ENCODE data around the gene MRPL54. TPM values are rescaled to one million over a fixed set of nuclear protein-coding genes. Genes with fewer than 3 reads are reported as not detected.
"Not testable (repeated sequence)": the region's sequence is repeated elsewhere in the genome, so short reads cannot be mapped to it uniquely, and the experiment has no call there.

The MRPL54 gene
- total and polyA plus RNA-seq, 2 experiments from 2014 or later: 57.9 to 73.0 TPM

DNA sequence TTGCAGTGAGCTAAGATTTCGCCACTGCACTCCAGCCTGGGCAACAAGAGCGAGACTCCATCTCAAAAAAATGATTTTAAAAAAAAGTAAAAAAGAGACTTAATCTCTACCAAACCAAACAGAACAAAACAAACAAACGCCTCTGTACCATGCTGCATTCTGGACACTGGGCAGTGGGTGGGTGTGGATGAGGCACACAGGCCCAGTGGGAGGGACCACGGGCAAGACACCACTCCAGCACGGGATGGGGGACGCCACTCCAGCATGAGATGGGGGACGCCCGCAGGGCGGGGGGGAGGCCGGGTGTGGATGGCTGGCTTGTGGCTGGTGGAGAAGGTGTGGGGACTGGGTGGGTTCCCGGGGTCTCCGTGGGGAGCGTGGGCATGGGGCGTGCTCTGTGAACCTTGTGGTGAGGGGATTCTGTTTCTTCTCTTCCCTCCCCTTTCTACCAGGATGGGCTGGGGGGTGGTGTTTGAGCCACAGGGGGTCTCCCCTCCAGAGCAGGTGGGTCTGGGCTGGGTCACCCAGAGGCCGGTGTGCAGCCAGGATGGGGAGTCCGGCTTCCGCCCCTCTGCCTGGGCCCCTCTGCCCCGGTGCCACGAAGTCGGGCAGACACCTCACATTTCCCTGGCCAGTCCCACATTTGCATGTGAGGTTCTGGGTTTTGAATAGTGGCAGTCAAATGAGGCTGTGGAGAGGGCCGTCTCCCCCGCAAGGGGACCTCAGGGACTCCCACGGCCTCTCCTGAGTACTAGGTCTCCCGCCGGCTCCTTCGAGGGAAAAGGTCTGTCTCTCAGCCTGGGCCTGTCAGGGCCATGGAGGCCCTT lies 47.6 kb downstream of the MRPL54 start:
- H2AFZ ChIP-seq: no peak overlapping the region
- H4K20me1 ChIP-seq (ENCODE audit: insufficient read depth): no peaks in the 10 kb centered on the region
- no peak overlapping the region for H3K4me2 ChIP-seq (ENCODE audit: unreplicated experiment)
- WGBS, 2 experiments (ENCODE audit: low coverage in 1 of 2, low lambda C conversion rate in 2 of 2, missing lambda C conversion rate in 2 of 2): 59 to 63% methylated on average over 15 to 26 of the region's 26 CpGs
- H3K9me3 ChIP-seq (ENCODE audit: low read depth): no peaks in the 10 kb centered on the region
- no peaks in the 10 kb centered on the region for H3K4me1 ChIP-seq (ENCODE audit: insufficient read depth)
- no peaks in the 10 kb centered on the region for H3K27me3 ChIP-seq (replicated peaks; ENCODE audit: insufficient read depth)
- in situ Hi-C loops (cut with MboI): no loop called here
- no peak overlapping the region for H3K9ac ChIP-seq
- no peaks in the 10 kb centered on the region for H3K9me2 ChIP-seq (ENCODE audit: insufficient read depth)
- H3K27ac ChIP-seq: no peak overlapping the region
- H3K36me3 ChIP-seq (ENCODE audit: low read depth): no peaks in the 10 kb centered on the region
- TF ChIP-seq EZH2phosphoT487 (IDR thresholded peaks at IDR 0.05; ENCODE audit: insufficient read depth, low read depth) (no peak), EZH2 (IDR thresholded peaks at IDR 0.05; ENCODE audit: insufficient read depth, poor library complexity, severe bottlenecking) (no peak)
- H3K4me3 ChIP-seq: no peak overlapping the region
- no peaks in the 10 kb centered on the region for H3K79me2 ChIP-seq (ENCODE audit: insufficient read depth)
- no peak for DNase-seq
- no peaks in the 10 kb centered on the region for H3F3A ChIP-seq (ENCODE audit: insufficient read depth)

DNA sequence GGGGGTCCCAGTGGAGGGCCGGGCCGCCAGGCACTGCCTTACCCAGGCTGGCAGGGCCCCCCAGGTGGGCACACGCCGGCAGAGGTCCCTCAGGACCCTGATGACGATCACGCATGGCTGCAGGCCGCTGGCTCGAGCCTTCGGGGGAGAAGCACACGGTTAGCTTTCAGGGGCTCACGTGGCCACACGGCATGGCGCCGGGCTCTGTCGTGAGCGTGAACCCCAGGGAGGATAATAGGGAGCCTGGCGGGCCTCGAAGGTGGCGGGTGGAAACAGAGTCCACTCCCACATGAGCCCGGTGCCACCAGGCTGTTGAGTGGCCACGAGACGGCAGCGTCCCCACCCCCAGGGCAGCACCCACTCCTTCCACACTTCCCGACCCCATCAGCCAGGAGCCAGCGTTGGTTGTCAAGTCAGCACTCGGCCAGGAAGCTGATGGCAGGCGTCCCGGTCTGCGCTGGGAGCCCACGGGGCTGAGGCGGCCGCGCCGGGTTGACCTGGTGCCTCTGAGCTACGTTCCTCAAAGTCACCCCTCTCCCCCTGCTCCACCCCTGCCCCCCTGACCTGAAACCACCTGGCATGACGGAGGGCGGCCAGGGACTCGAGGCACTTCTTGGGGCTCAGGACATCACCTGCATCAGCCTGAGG lies 48.4 kb downstream of the MRPL54 start:
- H2AFZ ChIP-seq: no peak overlapping the region
- in situ Hi-C loops (cut with MboI): no loop called here
- WGBS, 2 experiments (ENCODE audit: low coverage in 1 of 2, low lambda C conversion rate in 2 of 2, missing lambda C conversion rate in 2 of 2): 66 to 73% methylated on average over 22 to 38 of the region's 38 CpGs

DNA sequence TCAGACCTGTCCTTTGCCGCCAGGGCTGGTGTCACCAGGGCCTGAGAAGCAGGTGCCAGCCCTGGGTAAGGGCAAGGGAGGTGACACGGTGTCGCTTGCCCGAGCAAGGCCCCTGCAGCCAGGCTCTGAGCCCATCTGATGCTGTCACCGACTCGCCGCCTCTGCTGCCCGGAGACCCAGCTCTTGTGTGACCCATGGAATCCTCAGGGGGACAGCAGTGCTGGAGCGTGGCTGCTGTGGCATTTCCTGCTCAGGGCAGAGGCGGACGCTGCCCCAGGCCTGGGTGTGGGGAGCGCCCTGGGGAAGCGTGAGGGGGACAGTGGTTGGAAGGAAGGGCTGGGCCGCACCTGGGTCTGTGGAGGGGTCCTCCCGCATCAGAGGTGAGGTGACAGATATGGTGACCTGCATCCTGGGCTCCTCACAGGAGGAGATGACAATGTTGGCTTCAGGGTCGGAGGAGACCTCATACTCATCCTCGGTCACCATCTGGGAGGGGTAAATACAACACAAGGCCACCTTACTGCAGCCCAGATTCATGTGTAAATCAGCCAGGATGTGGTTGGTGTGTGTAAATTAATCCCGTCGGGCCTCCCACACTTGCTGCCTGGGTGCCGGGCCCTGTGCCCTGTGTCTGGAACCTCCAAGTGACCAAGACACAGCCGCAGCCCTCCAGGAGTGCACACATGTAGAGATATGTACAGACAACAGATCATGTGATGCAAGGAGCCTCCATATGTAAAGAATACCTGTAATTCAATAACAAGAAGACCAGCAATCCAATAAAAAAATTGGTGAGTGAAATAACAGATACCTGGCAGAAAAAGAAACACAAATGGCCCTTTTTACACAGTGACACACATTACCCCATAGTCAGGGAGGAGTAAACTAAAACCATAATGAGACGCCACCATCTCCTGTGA lies 51.3 kb downstream of the MRPL54 start:
- DNase-seq: no peak
- H2AFZ ChIP-seq: no peak overlapping the region
- no peak overlapping the region for H3K4me2 ChIP-seq (ENCODE audit: unreplicated experiment)
- no peak overlapping the region for H3K4me3 ChIP-seq
- H3K36me3 ChIP-seq (ENCODE audit: low read depth): no peaks in the 10 kb centered on the region
- H3K9ac ChIP-seq: no peak overlapping the region
- no peaks in the 10 kb centered on the region for H3F3A ChIP-seq (ENCODE audit: insufficient read depth)
- WGBS, 2 experiments (ENCODE audit: low coverage in 1 of 2, low lambda C conversion rate in 2 of 2, missing lambda C conversion rate in 2 of 2): 65 to 69% methylated on average over 15 to 22 of the region's 22 CpGs
- H3K79me2 ChIP-seq (ENCODE audit: insufficient read depth): no peaks in the 10 kb centered on the region
- H3K9me2 ChIP-seq (ENCODE audit: insufficient read depth): no peaks in the 10 kb centered on the region
- in situ Hi-C loops (cut with MboI): no loop called here
- TF ChIP-seq EZH2 (IDR thresholded peaks at IDR 0.05; ENCODE audit: insufficient read depth, poor library complexity, severe bottlenecking) (no peak), EZH2phosphoT487 (IDR thresholded peaks at IDR 0.05; ENCODE audit: insufficient read depth, low read depth) (no peak)
- H4K20me1 ChIP-seq (ENCODE audit: insufficient read depth): no peaks in the 10 kb centered on the region
- no peak overlapping the region for H3K27ac ChIP-seq
- H3K9me3 ChIP-seq (ENCODE audit: low read depth): no peaks in the 10 kb centered on the region
- H3K27me3 ChIP-seq (replicated peaks; ENCODE audit: insufficient read depth): no peaks in the 10 kb centered on the region
- H3K4me1 ChIP-seq (ENCODE audit: insufficient read depth): 0 out of 2 replicates have a peak, but pooled peaks cover 7% of the 10 kb centered on the region

More for the DNA sequence above, 48.4 kb downstream of the MRPL54 start:
- no peak overlapping the region for H3K4me3 ChIP-seq
- H3F3A ChIP-seq (ENCODE audit: insufficient read depth): no peaks in the 10 kb centered on the region
- no peak overlapping the region for H3K4me2 ChIP-seq (ENCODE audit: unreplicated experiment)
- H3K9ac ChIP-seq: no peak overlapping the region
- DNase-seq: no peak
- TF ChIP-seq EZH2 (IDR thresholded peaks at IDR 0.05; ENCODE audit: insufficient read depth, poor library complexity, severe bottlenecking) (no peak), EZH2phosphoT487 (IDR thresholded peaks at IDR 0.05; ENCODE audit: insufficient read depth, low read depth) (no peak)
- no peaks in the 10 kb centered on the region for H4K20me1 ChIP-seq (ENCODE audit: insufficient read depth)
- no peaks in the 10 kb centered on the region for H3K4me1 ChIP-seq (ENCODE audit: insufficient read depth)
- no peaks in the 10 kb centered on the region for H3K9me2 ChIP-seq (ENCODE audit: insufficient read depth)
- H3K27ac ChIP-seq: no peak overlapping the region
- H3K79me2 ChIP-seq (ENCODE audit: insufficient read depth): no peaks in the 10 kb centered on the region
- no peaks in the 10 kb centered on the region for H3K27me3 ChIP-seq (replicated peaks; ENCODE audit: insufficient read depth)
- H3K36me3 ChIP-seq (ENCODE audit: low read depth): no peaks in the 10 kb centered on the region
- no peaks in the 10 kb centered on the region for H3K9me3 ChIP-seq (ENCODE audit: low read depth)

DNA sequence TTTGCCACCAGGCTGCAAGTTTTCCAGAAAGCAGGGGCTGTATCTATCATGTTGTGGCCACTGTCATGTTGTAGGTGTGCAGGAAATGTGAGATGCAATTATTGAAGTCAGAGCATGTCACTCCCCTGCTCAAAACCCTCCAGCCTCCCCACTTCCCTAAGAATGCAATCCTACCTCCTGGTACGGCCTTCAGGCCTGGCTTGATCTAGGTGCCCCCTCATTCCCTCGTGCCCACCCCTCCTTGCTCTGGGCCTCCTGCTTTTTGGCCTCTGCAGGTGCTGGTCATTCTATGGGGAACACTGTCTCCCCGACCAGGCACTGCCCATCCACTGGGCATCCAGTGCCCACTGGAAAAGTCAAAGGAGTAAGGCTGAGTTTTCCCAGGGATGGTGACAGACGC lies 52.2 kb downstream of the MRPL54 start:
- 64 to 72% methylated on average over 4 of the region's 4 CpGs for WGBS, 2 experiments (ENCODE audit: low coverage in 1 of 2, low lambda C conversion rate in 2 of 2, missing lambda C conversion rate in 2 of 2)
- no peaks in the 10 kb centered on the region for H3K36me3 ChIP-seq (ENCODE audit: low read depth)
- no peaks in the 10 kb centered on the region for H3K9me3 ChIP-seq (ENCODE audit: low read depth)
- no peak for TF ChIP-seq EZH2phosphoT487 (IDR thresholded peaks at IDR 0.05; ENCODE audit: insufficient read depth, low read depth)
- TF ChIP-seq EZH2 (IDR thresholded peaks at IDR 0.05; ENCODE audit: insufficient read depth, poor library complexity, severe bottlenecking): no peak
- in situ Hi-C loops (cut with MboI): no loop called here
- H3K4me3 ChIP-seq: no peak overlapping the region
- H3K79me2 ChIP-seq (ENCODE audit: insufficient read depth): no peaks in the 10 kb centered on the region
- DNase-seq: no peak
- no peaks in the 10 kb centered on the region for H3K9me2 ChIP-seq (ENCODE audit: insufficient read depth)
- no peak overlapping the region for H3K9ac ChIP-seq
- H3K27me3 ChIP-seq (replicated peaks; ENCODE audit: insufficient read depth): no peaks in the 10 kb centered on the region
- H3K27ac ChIP-seq: no peak overlapping the region
- H3K4me1 ChIP-seq (ENCODE audit: insufficient read depth): 0 out of 2 replicates have a peak, but pooled peaks cover 7% of the 10 kb centered on the region
- H3F3A ChIP-seq (ENCODE audit: insufficient read depth): no peaks in the 10 kb centered on the region
- no peak overlapping the region for H3K4me2 ChIP-seq (ENCODE audit: unreplicated experiment)
- no peaks in the 10 kb centered on the region for H4K20me1 ChIP-seq (ENCODE audit: insufficient read depth)
- no peak overlapping the region for H2AFZ ChIP-seq

DNA sequence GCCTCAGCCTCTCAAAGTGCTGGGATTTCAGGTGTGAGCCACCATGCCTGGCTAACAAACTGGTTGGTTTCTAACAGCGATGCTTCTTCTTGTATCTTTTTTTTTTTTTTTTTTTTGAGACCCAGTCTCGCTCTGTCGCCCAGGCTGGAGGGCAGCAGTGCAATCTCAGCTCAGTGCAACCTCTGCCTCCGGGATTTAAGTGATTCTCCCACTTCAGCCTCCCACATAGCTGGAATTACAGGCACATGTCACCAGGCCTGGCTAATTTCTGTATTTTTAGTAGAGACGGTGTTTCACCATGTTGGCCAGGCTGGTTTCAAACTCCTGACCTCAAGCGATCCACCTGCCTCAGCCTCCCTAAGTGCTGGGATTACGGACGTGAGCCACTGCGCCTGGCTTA lies 53.7 kb downstream of the MRPL54 start:
- H3F3A ChIP-seq (ENCODE audit: insufficient read depth); H3K27me3 ChIP-seq (replicated peaks; ENCODE audit: insufficient read depth); H3K4me2 ChIP-seq (ENCODE audit: unreplicated experiment); H3K9ac ChIP-seq; H3K27ac ChIP-seq; H2AFZ ChIP-seq; H3K79me2 ChIP-seq (ENCODE audit: insufficient read depth); H3K4me1 ChIP-seq (ENCODE audit: insufficient read depth); DNase-seq; H3K9me3 ChIP-seq (ENCODE audit: low read depth); H3K4me3 ChIP-seq; H3K9me2 ChIP-seq (ENCODE audit: insufficient read depth); H3K36me3 ChIP-seq (ENCODE audit: low read depth); H4K20me1 ChIP-seq (ENCODE audit: insufficient read depth); in situ Hi-C loops (cut with MboI): not testable (repeated sequence)
- WGBS, 2 experiments (ENCODE audit: low coverage in 1 of 2, low lambda C conversion rate in 2 of 2, missing lambda C conversion rate in 2 of 2): 71 to 76% methylated on average over 9 of the region's 9 CpGs
